GM12892 (cell line): Measurements from ENCODE around the gene ALPG.

ENCODE experiments used
- POLR2A ChIP-seq: IDR thresholded peaks from 2 replicates; pipeline ENCODE4 v1.6.1; 2011; ENCODE audit warnings: low read depth, low read length, control low read depth
- POLR2AphosphoS5 ChIP-seq: IDR thresholded peaks from 2 replicates; pipeline ENCODE4 v1.6.1; 2011; ENCODE audit warnings: low read depth, low read length, control low read depth
- TAF1 ChIP-seq: IDR thresholded peaks from 2 replicates; pipeline ENCODE4 v1.6.1; 2011; ENCODE audit warnings: low read depth, mild to moderate bottlenecking, control low read depth, low read length, borderline replicate concordance

DNA sequence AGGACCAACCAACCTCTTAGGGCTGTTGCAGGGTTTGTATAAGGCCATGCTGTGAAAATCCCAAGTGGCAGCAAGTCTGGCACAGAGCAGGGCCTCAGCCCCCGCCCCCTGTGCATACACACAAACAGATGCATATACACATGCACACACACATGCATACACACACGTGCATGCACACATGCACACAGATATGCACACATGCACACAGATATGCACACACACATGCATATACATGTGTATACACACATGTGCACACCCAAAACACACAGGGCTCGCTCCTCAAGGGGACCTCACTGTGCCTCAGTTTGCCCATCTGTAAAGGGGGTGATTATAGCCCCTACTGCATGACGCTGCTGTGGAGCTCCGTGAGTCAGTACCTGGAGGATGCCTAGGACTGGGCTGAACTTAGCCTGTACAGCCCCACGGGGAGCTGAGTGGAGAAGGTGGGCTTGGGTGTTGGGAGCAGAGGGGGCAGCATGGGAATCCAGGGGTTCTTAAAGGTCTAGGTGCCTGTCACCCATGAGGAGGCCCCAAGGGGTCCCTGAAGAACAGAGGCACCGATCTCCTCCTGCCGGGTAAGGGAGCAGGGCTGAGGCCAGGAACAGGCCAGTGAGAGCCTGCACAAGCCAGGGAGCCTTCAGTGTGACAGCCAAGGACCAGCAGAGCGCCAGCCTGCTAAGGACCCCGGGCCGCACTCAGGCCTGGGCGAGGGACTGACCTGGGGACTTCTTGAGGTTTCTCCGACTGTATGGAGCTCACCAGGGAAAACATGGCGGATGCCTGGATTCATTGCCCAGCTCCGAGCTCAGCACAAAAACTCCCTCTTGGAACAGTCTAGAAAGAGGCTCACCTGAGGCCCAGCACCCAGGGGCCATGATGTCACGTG, 25.3 kb downstream of the ALPG start:
- no peak for TF ChIP-seq TAF1
- no peak for TF ChIP-seq POLR2A
- TF ChIP-seq POLR2AphosphoS5, result no peak
